Epithelial cell of prostate (primary cell): ENCODE data around the gene ZNF541.

Experiments
- DNase-seq: peaks from one replicate; pipeline ENCODE4 v3.0.0-alpha.2; 2011; ENCODE audit warnings: low read depth, low spot score
- H3K27ac ChIP-seq: fragments of 450-650 bp; 2 replicates; pipeline ENCODE4 v1.5.1; 2017; ENCODE audit warnings: mild to moderate bottlenecking

ZNF541 gene

DNA sequence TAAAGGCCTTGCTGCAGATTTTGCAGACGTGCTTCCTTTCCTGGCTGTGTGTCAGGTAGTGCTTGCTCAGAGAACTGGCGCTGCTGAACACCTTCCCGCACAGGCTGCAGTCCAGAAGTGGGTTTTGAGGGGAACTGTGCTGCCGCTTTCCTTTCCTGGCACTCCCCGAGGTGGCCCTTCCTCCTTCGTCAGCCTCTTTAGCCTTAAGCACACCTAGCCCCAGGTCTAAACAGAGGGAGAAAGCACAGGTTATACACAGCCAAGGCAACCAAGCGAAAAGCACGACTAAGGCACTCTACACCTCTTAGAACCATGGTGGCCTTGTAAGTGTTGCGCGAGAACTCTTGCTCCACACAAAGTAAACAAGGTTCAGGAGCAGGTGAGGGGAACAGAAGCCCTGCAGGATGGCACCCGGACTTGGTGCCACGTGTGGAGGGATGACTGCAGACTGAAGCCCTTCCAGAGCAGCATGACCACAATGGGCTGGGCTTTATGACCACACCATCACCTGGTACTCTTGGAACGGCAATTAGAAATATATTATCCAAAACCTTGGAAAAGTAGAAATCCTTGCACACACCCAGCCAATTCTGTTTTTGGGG is 23.6 kb downstream of the ZNF541 start:
- DNase-seq = no peak
- no peak overlapping the region for H3K27ac ChIP-seq

DNA sequence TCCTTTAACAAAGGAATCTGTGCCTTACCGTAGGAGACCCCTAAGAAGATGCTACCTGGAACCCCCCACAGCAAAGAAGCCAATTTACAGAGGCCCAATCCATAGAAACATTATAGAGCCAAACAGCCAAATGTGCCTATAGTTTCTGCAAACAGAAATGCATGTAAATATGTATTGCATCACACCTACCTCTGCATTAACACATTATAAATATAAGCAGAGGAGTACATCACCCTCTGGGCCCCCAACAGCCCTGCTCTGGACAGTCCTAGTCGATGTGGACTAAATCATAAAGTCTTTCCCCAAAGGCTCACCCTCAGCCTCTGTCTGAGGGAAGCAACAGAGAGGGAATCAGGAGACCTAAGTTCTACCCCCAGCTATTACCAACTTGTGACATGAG is 25.7 kb downstream of the ZNF541 start:
- DNase-seq = no peak

GRCh38 chr19:47545061-47545948 is 27.6 kb downstream of the ZNF541 start:
- no peak for DNase-seq
- no peak overlapping the region for H3K27ac ChIP-seq

More for the DNA sequence above, 25.7 kb downstream of the ZNF541 start:
- no peak overlapping the region for H3K27ac ChIP-seq

GRCh38 chr19:47544476-47544875 is 28.5 kb downstream of the ZNF541 start:
- no peak for DNase-seq
- H3K27ac ChIP-seq = no peak overlapping the region

- no peak for DNase-seq
- no peak overlapping the region for H3K27ac ChIP-seq
Measured at GRCh38 chr19:47544075-47544474, 28.9 kb downstream of the ZNF541 start.

DNA sequence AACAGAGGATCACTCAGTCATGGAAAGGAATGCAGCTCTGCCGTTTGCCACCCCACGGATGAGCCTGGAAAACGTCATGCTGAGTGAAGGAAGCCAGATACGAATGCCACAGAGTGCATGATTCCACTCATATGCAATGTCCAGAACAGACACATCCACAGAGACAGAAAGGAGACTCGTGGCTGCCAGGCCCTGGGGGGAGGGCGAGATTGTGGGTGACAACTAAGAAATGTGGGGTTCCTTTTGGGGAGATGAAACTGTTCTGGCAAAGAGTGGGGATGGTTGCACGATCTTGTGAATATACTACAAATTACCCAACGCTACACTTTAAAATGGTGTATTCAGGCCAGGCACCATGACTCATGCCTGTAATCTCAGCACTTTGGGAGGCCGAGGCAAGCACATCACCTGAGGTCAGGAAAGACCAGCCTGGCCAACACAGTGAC is 30.9 kb downstream of the ZNF541 start:
- no peak overlapping the region for H3K27ac ChIP-seq
- no peak for DNase-seq

DNA sequence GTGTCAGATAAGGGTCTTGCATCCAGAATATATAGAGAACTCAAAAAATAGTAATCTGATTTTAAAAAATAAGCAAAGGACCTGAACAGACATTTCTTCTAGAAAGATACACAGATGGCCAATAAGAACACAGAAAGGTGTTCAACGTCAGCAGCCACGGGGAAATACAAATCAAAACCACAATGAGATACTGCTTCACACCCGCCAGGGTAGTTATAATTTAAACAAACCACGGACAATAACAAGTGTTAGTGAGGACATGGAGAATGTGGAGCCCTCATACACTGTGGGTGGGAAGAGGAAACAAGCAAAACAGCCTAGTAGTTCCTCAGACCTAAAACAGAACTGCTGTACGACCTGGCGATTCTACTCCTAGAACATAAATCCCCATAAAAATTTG is 31.4 kb downstream of the ZNF541 start:
- no peak overlapping the region for H3K27ac ChIP-seq
- no peak for DNase-seq

- no peak overlapping the region for H3K27ac ChIP-seq
- DNase-seq = no peak
Measured at GRCh38 chr19:47540748-47541147, 32.2 kb downstream of the ZNF541 start.

DNA sequence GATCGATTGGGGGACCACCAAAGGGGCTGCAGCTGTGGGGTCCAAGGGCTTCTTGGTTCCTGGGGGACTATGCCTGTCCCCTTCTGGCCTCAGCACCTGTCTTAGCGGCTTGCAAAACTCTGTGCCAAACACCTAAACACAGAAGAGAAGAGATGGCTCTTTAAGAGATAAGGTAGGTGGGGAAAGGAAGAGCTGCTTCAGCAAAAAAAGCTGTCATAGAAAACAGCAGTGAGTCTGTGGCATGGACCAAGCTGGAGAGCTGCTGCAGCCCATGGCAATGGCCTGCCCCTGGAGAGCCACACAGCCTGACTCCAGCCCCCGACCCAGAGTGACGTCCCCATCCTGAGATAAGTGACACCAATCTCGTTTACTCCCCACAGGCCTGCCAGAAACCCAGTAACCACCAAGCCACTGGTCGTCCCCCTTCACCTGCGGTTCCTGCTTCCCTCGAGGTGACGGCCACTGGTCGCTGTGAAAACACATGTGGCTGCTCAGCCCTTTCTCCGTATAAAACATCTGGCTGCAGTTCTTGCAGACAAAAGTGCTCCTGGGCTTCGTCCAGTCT is 33.1 kb downstream of the ZNF541 start:
- no peak overlapping the region for H3K27ac ChIP-seq
- no peak for DNase-seq

DNA sequence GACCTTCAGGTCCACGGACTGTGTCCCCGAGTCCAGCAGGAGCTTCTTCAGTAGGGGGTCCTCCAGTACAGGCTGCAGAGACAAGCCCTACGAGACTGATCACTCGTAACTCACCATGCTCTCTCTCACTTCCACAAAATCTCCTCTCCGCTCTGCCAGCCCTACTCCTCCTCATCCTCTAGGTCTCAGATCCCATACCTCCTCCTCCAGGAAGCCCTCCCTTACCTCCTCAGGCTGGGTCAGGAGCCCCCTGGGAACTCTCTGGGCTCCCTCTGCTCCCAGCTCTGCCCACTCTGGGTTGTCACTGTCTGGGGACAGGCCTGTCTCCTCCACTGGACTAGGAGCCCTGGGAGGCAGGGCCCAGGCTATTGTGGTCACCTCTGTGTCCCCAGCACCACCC is 34.1 kb downstream of the ZNF541 start:
- H3K27ac ChIP-seq = no peak overlapping the region
- DNase-seq = no peak

DNA sequence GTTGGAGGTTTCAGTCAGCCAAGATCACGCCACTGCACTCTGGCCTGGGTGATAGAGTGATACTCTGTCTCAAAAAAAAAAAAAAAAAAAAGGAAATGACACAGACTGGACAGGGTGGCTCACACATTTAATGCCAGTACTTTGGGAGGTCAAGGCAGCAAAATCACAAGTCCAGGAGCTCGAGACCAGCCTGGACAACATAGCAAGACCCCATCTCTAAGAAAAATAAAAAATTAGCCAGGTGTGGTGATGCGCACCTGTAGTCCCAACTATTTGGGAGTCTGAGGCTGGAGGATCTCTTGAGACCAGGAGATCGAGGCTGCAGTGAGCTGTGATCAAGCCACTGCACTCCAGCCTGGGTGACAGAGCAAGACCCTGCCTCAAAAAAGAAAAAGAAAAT is 35.5 kb downstream of the ZNF541 start:
- no peak overlapping the region for H3K27ac ChIP-seq
- no peak for DNase-seq

DNA sequence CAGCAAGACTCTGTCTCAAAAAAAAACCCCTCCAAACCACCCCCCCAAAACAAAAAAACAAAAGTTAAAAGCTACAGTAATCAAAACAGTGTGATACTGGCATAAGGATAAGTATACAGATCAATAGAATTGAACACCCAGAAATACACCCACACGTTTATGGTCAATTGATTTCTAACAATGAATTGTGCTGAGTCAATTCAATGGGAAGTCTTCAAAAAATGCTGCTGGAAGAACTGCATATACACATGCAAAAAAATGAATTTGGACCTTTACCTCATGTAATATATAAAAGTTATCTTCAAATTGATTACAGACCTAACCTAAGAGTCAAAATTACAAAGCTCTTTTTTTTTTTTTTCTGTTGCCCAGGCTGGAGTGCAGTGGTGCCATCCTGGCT is 38.3 kb downstream of the ZNF541 start:
- DNase-seq = no peak
- H3K27ac ChIP-seq = no peak overlapping the region

DNA sequence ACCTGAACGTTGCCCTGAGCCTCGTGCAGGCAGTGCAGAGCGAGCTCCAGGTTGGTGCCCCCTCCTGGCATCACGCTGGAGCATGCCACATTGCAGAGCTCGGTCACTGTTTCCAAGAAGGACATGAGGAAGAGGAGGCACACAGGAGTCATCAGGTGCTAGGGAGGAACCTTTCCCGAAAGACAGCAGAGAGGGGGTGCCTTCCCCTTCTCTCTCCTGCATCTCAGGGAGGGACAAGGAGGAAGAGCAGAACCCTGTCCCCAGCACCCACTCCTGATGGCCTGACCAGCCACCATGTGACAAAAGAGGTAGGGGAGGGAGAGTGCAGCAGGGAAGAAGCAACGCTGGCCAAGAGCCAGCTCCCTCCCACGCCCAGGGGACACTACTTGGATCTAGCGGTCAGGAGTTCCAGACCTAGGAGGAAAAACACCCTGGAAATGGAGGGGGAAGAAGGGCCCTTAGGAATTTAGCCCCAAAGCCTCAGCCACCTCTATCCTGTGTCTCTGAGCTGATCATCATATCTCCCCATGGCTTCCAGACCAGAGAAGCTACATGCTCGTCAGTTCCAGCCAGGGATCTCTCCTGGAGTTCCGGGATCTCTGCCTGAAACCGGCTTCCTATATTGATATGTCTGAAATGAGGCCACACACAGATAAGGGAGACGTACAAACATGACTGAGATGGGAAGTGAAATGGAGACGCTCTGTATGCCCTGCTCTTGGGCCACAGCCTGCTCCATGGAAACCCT is 41.1 kb downstream of the ZNF541 start:
- no peak for DNase-seq

DNA sequence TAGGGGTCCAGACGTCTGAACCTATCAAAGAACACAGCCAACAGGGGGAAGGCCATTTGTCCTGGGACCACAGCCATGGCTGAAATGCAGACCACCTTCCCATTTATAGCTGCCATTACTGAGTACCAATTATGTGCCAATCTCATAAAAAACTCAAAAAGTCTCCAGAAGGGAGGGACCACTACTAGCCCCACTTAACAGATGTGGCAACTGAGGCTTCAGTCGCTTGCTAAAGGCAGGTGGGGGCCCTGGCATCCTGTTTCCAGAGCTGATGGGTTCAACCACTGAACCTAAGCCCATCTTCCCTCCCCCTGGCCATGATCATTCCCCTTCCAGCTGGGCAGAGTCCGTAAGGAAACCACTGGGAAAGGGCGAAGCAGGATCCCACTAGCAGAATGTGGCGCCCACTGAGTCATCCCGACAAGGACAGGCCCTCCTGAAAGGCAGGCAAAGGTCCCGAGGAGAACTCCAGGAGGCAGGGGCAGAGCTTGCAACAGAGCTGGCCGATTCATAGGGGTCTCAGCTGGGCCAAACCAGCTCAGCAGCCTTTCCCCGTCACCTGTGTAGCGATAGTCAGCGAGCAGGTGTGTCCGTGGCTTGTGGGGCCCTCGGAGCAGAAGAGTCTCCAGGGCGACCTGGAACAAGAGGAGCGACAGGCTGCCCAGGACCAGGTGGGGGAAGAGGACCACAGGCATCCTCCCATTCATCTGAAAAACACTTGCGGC is 43.8 kb downstream of the ZNF541 start:
- no peak for DNase-seq
- no peak overlapping the region for H3K27ac ChIP-seq

More for the DNA sequence above, 41.1 kb downstream of the ZNF541 start:
- H3K27ac ChIP-seq = no peak overlapping the region

- no peak for DNase-seq
Measured at GRCh38 chr19:47526798-47527197, 46.1 kb downstream of the ZNF541 start.

DNA sequence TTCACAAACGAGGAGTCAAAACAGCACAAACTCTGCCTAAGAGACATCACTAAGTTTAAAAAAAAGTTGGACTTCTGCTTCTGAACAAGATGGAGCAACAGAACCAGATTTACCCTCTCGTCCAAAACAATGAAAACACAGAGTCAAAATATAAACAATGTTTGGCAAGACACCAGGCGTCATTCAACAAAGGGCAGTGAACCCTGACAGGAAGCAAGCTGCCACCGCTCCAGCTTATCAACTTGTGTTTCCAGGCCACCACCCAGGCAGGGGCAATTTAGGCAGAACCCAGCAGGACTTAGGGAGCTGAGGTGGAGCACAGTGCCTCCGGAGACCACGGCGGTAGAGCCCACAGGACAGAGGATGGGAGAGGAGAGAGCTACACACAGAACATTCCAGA is 49.5 kb downstream of the ZNF541 start:
- H3K27ac ChIP-seq = no peak overlapping the region
- no peak for DNase-seq

More at GRCh38 chr19:47526798-47527197, 46.1 kb downstream of the ZNF541 start:
- H3K27ac ChIP-seq = no peak overlapping the region
